Measurements from ENCODE around the gene LATS2.
A peak's percentile ranks its signal among the peaks of the same experiment; 100 is the strongest.
"Not testable (repeated sequence)": the region's sequence is repeated elsewhere in the genome, so short reads cannot be mapped to it uniquely, and the experiment has no call there.

The LATS2 gene

DNA sequence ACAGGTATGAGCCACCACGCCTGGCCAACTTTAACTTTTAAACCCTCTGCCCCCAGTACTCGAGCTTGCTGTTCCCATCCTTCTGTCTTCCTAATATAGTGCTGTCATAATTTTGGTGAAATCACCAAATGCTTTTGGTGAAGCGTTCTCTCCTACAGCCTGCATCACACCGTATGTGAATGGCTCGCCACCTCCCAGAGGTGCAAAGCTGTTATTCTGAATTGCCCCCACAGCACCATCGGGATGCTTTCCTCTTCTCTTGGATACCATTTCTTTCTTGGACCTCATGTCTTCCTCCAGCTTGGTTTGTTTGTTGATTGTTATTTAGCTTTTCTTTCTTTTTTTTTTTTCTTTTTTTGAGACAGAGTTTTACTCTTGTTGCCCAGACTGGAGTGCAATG, 105.9 kb downstream of the LATS2 start:
- Histone ChIP-seq H3K27me3 (ENCODE audit: control insufficient read depth in 1 of 2, insufficient read depth in 2 of 2, low read length in 2 of 2) (peaks cover 0 to 7% of the 10 kb centered on the region in 2 donors), H3K27ac (ENCODE audit: low read length) (no peak overlapping the region)

DNA sequence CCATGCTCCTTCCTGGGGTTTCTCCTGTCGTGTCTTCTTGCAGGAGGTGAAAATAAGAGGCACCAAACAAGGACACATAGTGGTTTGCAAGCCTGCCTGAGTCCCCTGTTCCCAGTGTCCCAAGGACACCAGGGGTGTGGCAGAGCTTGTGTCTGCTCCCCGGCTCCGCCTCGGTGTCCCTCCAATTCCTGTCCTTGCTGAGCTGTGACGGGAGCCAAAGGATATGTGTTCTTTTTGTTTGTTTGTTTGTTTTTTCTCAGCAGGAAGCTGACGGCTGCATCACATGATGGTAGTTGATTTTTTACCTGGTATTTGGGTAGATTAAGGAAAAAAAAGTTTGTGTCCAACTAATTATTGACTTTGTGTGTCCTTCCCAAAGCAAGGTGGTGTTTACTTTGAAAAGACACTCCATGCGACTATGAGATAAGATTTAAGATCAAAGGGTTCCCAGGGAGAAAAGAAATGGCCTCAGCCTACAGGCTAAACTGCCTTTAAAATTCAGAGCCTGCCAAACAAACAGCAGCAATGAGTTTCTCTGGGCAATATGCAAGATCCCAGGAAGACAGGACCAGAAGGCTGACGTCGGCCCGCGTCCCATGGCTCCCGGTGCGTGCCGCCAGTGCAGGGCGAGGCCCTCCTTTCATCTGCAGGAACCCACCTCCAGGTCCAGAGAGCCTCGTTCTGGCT, 108.0 kb downstream of the LATS2 start:
- Histone ChIP-seq H3K9me3 (ENCODE audit: control insufficient read depth in 2 of 2, low read length in 2 of 2) (no peaks in the 10 kb centered on the region), H3K9ac (ENCODE audit: low read length in 2 of 2) (no peak overlapping the region), H3K27ac (ENCODE audit: low read length) (no peak overlapping the region), H3K27me3 (ENCODE audit: control insufficient read depth in 1 of 2, insufficient read depth in 2 of 2, low read length in 2 of 2) (peaks cover 0 to 7% of the 10 kb centered on the region in 2 donors), H3K36me3 (ENCODE audit: control insufficient read depth in 2 of 2, insufficient read depth in 2 of 2, low read length in 2 of 2) (no peaks in the 10 kb centered on the region), H3K4me3 (ENCODE audit: low read length in 2 of 2) (no peak overlapping the region), H3K4me1 (ENCODE audit: control insufficient read depth, insufficient read depth, low read length) (no peaks in the 10 kb centered on the region)

More for the DNA sequence above, 105.9 kb downstream of the LATS2 start:
- no peaks in the 10 kb centered on the region for H3K36me3 ChIP-seq (ENCODE audit: control insufficient read depth in 2 of 2, insufficient read depth in 2 of 2, low read length in 2 of 2)
- no peaks in the 10 kb centered on the region for H3K9me3 ChIP-seq (ENCODE audit: control insufficient read depth in 2 of 2, low read length in 2 of 2)
- H3K4me1 ChIP-seq (ENCODE audit: control insufficient read depth, insufficient read depth, low read length), result no peaks in the 10 kb centered on the region
- H3K4me3 ChIP-seq (ENCODE audit: low read length in 2 of 2), result no peak overlapping the region
- H3K9ac ChIP-seq (ENCODE audit: low read length in 2 of 2), result no peak overlapping the region

DNA sequence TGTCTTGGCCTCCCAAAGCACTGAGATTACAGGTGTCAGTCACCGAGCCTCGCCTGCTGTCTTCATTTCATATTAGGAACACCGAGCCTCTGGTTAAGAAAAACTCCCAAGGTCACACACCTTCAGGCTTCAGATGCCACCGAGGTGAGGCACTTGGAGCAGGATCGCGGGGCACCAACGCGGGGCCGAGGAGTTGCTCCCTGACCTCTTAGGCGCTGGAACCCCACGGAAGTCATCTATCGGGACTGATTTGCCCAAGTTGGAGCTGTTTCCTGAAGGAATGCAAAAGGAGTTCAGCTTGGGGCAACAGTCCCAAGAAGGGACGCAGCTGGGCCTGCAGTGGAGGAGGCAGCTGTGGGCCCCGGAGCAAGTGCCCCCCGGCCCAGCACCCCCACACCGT, 108.5 kb downstream of the LATS2 start:
- H3K9me3 ChIP-seq (ENCODE audit: control insufficient read depth in 2 of 2, low read length in 2 of 2), result no peaks in the 10 kb centered on the region
- no peak overlapping the region for H3K9ac ChIP-seq (ENCODE audit: low read length in 2 of 2)
- H3K27ac ChIP-seq (ENCODE audit: low read length), result no peak overlapping the region
- H3K27me3 ChIP-seq (ENCODE audit: control insufficient read depth in 1 of 2, insufficient read depth in 2 of 2, low read length in 2 of 2), result peaks cover 0 to 7% of the 10 kb centered on the region in 2 donors
- no peaks in the 10 kb centered on the region for H3K36me3 ChIP-seq (ENCODE audit: control insufficient read depth in 2 of 2, insufficient read depth in 2 of 2, low read length in 2 of 2)
- no peaks in the 10 kb centered on the region for H3K4me1 ChIP-seq (ENCODE audit: control insufficient read depth, insufficient read depth, low read length)
- H3K4me3 ChIP-seq (ENCODE audit: low read length in 2 of 2), result no peak overlapping the region

DNA sequence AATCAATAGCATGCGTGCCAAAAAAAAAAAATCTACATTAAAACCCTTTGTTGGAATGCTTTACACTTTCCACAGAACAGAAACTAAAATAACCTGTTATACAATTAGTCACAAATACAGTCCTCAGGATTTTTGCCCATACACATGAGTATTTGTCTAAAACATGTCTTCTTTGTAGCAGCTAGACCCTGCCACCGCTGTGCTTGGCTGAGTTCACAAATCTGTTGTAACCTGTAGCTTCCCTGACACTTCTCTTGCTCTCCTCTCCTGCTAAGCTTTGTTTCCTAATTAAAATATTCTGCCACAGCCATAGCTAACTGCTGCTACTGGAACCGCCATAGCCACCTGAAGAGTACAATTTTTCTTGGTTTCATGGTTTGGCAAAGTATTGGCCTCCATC, 113.4 kb downstream of the LATS2 start:
- H3K9me3 ChIP-seq (ENCODE audit: control insufficient read depth in 2 of 2, low read length in 2 of 2); H3K9ac ChIP-seq (ENCODE audit: low read length in 2 of 2); H3K36me3 ChIP-seq (ENCODE audit: control insufficient read depth in 2 of 2, insufficient read depth in 2 of 2, low read length in 2 of 2); H3K4me1 ChIP-seq (ENCODE audit: control insufficient read depth, insufficient read depth, low read length); H3K27me3 ChIP-seq (ENCODE audit: control insufficient read depth in 1 of 2, insufficient read depth in 2 of 2, low read length in 2 of 2); H3K27ac ChIP-seq (ENCODE audit: low read length); H3K4me3 ChIP-seq (ENCODE audit: low read length in 2 of 2): not testable (repeated sequence)

DNA sequence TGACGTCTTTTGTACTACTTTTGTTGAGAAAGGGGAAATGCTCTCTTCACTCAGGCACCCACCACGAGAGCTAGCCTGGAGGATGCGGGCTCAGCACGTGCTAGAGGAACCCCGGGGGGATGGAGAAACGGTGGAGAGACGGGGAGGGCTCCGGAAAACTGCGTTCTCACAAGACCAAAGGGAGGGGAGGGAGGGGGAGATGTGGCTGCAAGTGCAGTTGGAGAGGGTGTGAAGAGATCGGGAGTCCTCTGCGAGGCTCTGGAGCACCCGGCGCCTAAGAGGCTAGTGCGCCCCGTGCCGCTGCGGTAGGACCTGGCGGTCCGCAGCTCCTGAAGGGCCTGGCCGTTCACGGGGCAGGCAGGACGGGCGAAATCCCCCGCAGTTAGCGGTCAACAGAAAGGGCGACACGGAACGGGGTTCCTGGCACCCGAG, 115.4 kb downstream of the LATS2 start:
- Histone ChIP-seq H3K27me3 (ENCODE audit: control insufficient read depth in 1 of 2, insufficient read depth in 2 of 2, low read length in 2 of 2) (peaks cover 0 to 2% of the 10 kb centered on the region in 2 donors), H3K9ac (ENCODE audit: low read length in 2 of 2) (no peak overlapping the region), H3K9me3 (ENCODE audit: control insufficient read depth in 2 of 2, low read length in 2 of 2) (no peaks in the 10 kb centered on the region), H3K4me1 (ENCODE audit: control insufficient read depth, insufficient read depth, low read length) (peaks cover 5% of the 10 kb centered on the region), H3K36me3 (ENCODE audit: control insufficient read depth in 2 of 2, insufficient read depth in 2 of 2, low read length in 2 of 2) (no peaks in the 10 kb centered on the region), H3K4me3 (ENCODE audit: low read length in 2 of 2) (peak overlapping the region in 1 of 2 donors; percentile 35), H3K27ac (ENCODE audit: low read length) (no peak overlapping the region)

DNA sequence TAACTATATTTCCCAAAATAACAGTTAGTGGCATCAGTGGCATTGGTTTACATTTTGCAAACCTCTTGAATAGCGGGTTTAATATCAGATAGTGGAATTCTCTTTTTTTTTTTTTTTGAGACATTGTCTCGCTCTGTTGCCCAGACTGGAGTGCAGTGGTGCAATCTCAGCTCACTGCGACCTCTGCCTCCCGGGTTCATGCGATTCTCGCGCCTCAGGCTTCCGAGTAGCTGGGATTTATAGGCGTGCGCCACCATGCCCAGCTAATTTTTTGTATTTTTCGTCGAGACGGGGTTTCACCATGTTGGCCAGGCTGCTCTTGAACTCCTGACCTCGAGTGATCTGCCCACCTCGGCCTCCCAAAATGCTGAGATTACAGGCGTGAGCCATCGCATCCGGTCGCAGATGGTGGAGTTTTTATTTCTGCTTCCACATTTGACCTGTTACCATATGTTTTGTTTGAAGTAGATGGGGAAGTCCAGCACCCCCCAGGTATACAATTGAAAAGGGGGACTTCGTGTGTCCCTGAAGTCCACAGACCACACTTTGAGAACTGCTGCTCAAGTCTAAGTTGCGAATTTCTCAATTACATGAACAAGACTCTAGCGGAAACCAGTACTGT, 118.3 kb downstream of the LATS2 start:
- Histone ChIP-seq H3K4me3 (ENCODE audit: low read length in 2 of 2) (peak overlapping the region; percentile 36 to 49), H3K9ac (ENCODE audit: low read length in 2 of 2) (peak overlapping the region in 1 of 2 donors; percentile 60), H3K27me3 (ENCODE audit: control insufficient read depth in 1 of 2, insufficient read depth in 2 of 2, low read length in 2 of 2) (peaks cover 0 to 2% of the 10 kb centered on the region in 2 donors), H3K4me1 (ENCODE audit: control insufficient read depth, insufficient read depth, low read length) (peaks cover 5% of the 10 kb centered on the region), H3K36me3 (ENCODE audit: control insufficient read depth in 2 of 2, insufficient read depth in 2 of 2, low read length in 2 of 2) (no peaks in the 10 kb centered on the region), H3K9me3 (ENCODE audit: control insufficient read depth in 2 of 2, low read length in 2 of 2) (no peaks in the 10 kb centered on the region), H3K27ac (ENCODE audit: low read length) (peak overlapping the region; percentile 41)

DNA sequence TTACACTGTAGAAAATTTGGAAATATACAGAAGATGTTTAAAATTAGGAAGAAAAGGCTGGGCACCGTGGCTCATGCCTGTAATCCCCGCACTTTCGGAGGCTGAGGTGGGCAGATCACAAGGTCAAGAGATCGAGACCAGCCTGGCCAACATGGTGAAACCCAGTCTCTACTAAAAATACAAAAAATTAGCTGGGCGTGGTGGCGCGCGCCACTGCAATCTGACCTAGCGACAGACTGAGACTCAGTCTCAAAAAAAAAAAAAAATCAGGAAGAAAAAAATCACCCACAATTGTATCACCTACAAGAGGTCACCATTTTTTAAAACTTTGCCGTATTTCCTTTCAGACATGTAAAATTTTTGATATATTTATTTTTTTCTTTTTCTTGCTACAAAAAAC, 120.9 kb downstream of the LATS2 start:
- not testable (repeated sequence) for H3K4me3 ChIP-seq (ENCODE audit: low read length in 2 of 2); H3K9me3 ChIP-seq (ENCODE audit: control insufficient read depth in 2 of 2, low read length in 2 of 2); H3K27ac ChIP-seq (ENCODE audit: low read length); H3K4me1 ChIP-seq (ENCODE audit: control insufficient read depth, insufficient read depth, low read length); H3K36me3 ChIP-seq (ENCODE audit: control insufficient read depth in 2 of 2, insufficient read depth in 2 of 2, low read length in 2 of 2); H3K27me3 ChIP-seq (ENCODE audit: control insufficient read depth in 1 of 2, insufficient read depth in 2 of 2, low read length in 2 of 2); H3K9ac ChIP-seq (ENCODE audit: low read length in 2 of 2)

DNA sequence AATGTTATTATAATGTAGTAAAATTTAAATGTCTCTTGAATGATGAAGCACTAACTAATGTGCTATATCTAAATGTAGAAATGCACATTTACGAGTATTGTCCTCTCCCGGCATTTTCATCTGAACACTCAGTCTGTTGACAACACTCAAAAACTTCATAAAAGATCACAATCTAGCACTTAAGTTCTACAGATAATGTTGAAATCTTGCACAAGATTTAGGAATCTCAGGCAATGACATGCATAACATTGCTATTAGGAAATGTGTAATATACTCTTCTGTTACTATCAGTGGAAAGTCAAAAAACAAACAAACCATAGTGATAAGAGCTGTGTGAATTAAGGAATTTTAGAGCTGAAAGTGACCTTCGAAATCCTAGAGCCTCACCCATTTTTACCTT, 121.3 kb downstream of the LATS2 start:
- no peak overlapping the region for H3K27ac ChIP-seq (ENCODE audit: low read length)
- no peak overlapping the region for H3K9ac ChIP-seq (ENCODE audit: low read length in 2 of 2)
- H3K4me1 ChIP-seq (ENCODE audit: control insufficient read depth, insufficient read depth, low read length), result peaks cover 5% of the 10 kb centered on the region
- no peaks in the 10 kb centered on the region for H3K9me3 ChIP-seq (ENCODE audit: control insufficient read depth in 2 of 2, low read length in 2 of 2)
- H3K27me3 ChIP-seq (ENCODE audit: control insufficient read depth in 1 of 2, insufficient read depth in 2 of 2, low read length in 2 of 2), result no peaks in the 10 kb centered on the region
- H3K4me3 ChIP-seq (ENCODE audit: low read length in 2 of 2), result no peak overlapping the region
- H3K36me3 ChIP-seq (ENCODE audit: control insufficient read depth in 2 of 2, insufficient read depth in 2 of 2, low read length in 2 of 2), result no peaks in the 10 kb centered on the region

DNA sequence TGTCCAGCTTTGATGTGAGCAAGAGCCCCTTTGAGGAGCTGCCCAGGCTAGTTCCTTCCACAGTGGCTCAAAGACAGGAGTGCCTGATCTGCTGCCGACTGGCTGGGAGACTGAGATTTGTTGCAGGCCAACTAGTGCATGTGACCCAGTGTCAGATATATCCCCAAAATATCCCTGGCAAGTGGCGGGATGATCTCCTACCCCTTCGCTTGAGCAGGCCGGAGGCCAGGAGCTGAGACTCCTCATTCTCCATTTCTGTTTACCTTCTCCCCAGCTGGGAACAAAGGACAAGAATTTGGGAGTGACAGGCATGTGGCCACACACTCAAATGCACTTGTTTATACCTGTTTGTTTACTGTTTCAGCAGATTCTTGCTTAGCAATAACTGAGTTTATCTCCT, 121.7 kb downstream of the LATS2 start:
- no peak overlapping the region for H3K27ac ChIP-seq (ENCODE audit: low read length)
- H3K9ac ChIP-seq (ENCODE audit: low read length in 2 of 2), result no peak overlapping the region
- no peaks in the 10 kb centered on the region for H3K36me3 ChIP-seq (ENCODE audit: control insufficient read depth in 2 of 2, insufficient read depth in 2 of 2, low read length in 2 of 2)
- peaks cover 5% of the 10 kb centered on the region for H3K4me1 ChIP-seq (ENCODE audit: control insufficient read depth, insufficient read depth, low read length)
- H3K4me3 ChIP-seq (ENCODE audit: low read length in 2 of 2), result no peak overlapping the region
- H3K27me3 ChIP-seq (ENCODE audit: control insufficient read depth in 1 of 2, insufficient read depth in 2 of 2, low read length in 2 of 2), result no peaks in the 10 kb centered on the region
- H3K9me3 ChIP-seq (ENCODE audit: control insufficient read depth in 2 of 2, low read length in 2 of 2), result no peaks in the 10 kb centered on the region

DNA sequence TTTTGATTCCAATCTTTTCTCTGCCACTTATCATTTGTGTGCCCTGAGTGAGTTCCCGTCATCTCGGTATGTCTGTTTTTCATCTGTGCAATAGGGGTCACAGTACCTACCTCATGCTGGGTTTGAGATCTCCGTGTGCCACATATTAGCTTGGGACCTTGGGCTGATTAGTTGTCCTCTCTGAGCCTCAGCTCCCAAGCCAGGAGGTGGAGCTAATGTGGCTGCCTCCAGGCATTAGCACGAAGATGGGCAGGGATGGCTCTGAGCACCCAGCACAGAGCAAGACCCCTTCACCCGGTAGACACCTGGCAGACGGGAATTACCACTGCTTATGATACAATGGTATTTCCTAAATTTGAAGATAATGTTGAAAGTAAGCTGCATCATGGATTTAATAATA, 123.1 kb downstream of the LATS2 start:
- no peak overlapping the region for H3K4me3 ChIP-seq (ENCODE audit: low read length in 2 of 2)
- H3K9me3 ChIP-seq (ENCODE audit: control insufficient read depth in 2 of 2, low read length in 2 of 2), result no peaks in the 10 kb centered on the region
- H3K36me3 ChIP-seq (ENCODE audit: control insufficient read depth in 2 of 2, insufficient read depth in 2 of 2, low read length in 2 of 2), result no peaks in the 10 kb centered on the region
- peaks cover under 1% of the 10 kb centered on the region for H3K4me1 ChIP-seq (ENCODE audit: control insufficient read depth, insufficient read depth, low read length)
- no peaks in the 10 kb centered on the region for H3K27me3 ChIP-seq (ENCODE audit: control insufficient read depth in 1 of 2, insufficient read depth in 2 of 2, low read length in 2 of 2)
- H3K27ac ChIP-seq (ENCODE audit: low read length), result no peak overlapping the region
- H3K9ac ChIP-seq (ENCODE audit: low read length in 2 of 2), result no peak overlapping the region

DNA sequence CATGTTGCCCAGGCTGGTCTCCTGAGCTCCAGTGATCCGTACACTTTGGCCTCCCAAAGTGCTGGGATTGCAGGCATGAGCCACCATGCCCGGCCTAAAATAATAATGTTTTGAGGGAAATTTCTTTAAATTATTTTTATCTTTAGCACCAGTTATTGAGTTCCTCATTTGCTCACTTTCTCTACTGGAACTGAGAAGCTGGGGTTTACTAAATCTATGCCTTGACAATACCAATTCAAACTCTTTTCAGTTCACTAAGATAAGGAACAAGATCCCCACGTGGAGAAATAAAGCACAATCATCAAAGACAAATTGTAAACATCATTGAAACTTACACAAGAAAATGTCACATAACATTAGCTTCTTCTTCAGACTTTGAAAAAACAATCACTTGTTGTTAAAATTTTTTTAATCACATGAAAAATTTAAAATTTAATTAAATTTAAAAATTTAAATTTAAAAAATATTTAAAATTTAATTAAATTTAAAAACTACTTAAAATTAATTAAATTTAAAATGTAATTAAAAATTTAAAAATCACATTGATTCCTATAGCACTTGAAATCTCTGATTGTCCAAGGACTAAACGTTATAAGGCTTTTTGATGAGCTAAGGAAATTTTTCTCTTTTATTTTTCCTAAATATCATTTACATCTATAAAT, 133.7 kb downstream of the LATS2 start:
- no peak overlapping the region for H3K4me3 ChIP-seq (ENCODE audit: low read length in 2 of 2)
- no peaks in the 10 kb centered on the region for H3K27me3 ChIP-seq (ENCODE audit: control insufficient read depth in 1 of 2, insufficient read depth in 2 of 2, low read length in 2 of 2)
- H3K9ac ChIP-seq (ENCODE audit: low read length in 2 of 2), result no peak overlapping the region
- H3K27ac ChIP-seq (ENCODE audit: low read length), result no peak overlapping the region
- H3K4me1 ChIP-seq (ENCODE audit: control insufficient read depth, insufficient read depth, low read length), result no peaks in the 10 kb centered on the region
- H3K36me3 ChIP-seq (ENCODE audit: control insufficient read depth in 2 of 2, insufficient read depth in 2 of 2, low read length in 2 of 2), result no peaks in the 10 kb centered on the region
- no peaks in the 10 kb centered on the region for H3K9me3 ChIP-seq (ENCODE audit: control insufficient read depth in 2 of 2, low read length in 2 of 2)
